Subcutaneous adipose tissue (tissue), 1 donor: ENCODE data around the gene LOC101059915.

Experiments used
- CTCF ChIP-seq: fragments of 450-650 bp; IDR thresholded peaks from one replicate; pipeline ENCODE4 v1.5.1; 2016; ENCODE audit warnings: low read depth, mild to moderate bottlenecking, control low read depth, antibody characterized with exemption, moderate library complexity

LOC101059915 gene

GRCh38 chrX:71661919-71662318, 5.4 kb upstream of the LOC101059915 start:
- TF ChIP-seq CTCF, result no peak

- no peak for TF ChIP-seq CTCF
Observed at GRCh38 chrX:71664889-71665491, 2.4 kb upstream of the LOC101059915 start.

- no peak for TF ChIP-seq CTCF
Observed at GRCh38 chrX:71665747-71666146, 1.6 kb upstream of the LOC101059915 start.

GRCh38 chrX:71666240-71667223, 814 bp upstream of the LOC101059915 start:
- TF ChIP-seq CTCF, result no peak

GRCh38 chrX:71668248-71668595, 876 bp downstream of the LOC101059915 start:
- TF ChIP-seq CTCF, result no peak

- TF ChIP-seq CTCF, result no peak
Observed at GRCh38 chrX:71669492-71669891, 2.1 kb downstream of the LOC101059915 start.

- no peak for TF ChIP-seq CTCF
Observed at GRCh38 chrX:71671043-71671780, 3.9 kb downstream of the LOC101059915 start.
